ENCODE results near the gene TASOR.

Gene TASOR

DNA sequence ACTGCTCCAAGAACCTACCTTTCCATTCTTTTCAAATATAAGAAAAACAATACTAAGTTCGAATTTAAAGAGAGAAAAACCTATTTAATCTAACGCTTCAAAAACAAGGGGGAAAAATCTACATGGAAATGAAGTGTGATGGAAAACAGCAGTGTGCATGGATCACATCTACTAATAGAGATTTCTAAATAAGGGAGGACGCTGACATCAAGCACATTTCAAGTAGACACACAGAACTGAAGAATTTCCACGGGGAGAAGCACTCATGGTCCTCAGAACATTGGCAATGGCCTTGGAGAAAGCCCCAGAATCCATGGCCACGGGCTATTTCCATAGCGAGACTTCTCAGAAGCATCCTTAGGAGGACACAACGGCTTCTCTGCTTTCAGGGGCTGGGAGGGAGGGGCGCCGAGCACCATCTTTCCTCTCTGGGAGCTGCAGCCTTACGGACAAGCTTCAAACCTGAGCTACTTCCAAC lies 1.0 kb downstream of the TASOR start:
- DNase-seq = no peak

DNA sequence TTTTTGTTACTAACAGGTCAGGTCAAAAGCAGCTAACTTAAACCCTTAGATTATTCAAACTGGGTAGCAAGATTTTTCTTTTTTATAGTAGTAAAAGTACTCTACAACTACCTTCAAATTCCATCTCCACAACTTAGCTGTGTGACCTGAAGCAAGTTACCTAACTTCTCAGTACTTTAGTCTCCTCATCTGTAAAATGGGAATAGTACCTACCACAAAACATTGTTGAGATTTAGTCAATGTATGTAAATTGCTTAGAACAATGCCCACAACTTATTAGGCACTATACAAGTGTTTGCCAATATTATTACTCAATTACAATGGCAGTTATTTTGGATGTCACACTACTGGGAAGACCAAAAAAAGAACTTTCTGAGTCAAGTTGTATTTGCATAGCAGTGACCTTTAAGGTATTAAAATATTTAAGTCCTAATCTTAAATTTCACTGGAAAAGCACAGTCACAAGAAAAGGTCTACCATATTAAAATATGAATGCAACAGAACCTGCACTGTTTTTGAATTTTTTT lies 2.9 kb downstream of the TASOR start:
- DNase-seq = no peak

DNA sequence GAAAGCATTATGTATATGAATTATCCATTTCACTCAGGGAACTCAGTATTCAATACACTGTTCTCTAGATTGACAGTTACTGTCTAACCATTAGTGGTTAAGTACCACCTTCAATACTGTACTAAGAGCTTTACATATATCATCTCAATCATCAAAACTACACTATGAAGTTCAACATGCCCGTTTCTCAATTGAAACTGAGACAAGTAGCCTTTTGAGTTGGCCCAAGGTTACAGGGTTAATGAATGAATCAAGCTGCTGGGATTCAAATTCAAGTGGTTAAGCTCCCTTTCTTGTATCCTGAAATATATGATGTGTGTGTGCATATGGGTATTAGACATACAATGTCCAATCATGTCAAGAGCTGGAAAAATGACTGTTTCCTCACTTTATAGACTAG lies 5.8 kb downstream of the TASOR start:
- DNase-seq = no peak

DNA sequence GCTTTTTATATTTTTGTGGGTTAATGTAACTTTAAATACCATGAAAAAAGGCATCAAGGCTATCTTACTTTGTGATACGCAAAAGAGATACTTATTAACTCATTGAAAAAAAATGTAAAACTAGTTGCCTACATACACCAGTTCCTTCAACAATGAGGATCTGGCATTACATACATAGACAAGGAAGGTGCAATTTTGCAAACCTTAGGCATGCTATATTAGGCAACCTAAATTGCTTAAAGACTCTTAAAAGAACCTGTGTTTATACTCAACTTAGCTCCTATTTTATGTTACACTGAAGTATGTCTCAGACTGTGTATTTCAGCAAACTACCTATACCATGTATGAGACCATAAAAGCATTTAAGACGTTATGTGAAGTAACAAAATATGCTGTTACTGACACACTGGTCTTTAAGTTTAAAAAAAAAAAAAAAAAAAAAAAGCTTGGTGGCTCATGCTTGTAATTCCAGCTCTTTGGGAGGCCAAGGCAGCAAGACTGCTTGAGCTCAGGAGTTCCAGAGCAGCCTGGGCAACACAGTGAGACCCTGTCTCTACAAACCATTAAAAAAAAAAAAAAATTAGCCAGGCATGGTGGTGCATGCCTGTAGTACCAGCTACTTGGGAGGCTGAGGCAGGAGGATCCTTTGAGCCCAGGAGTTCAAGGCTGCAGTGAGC lies 9.1 kb downstream of the TASOR start:
- DNase-seq = no peak

DNA sequence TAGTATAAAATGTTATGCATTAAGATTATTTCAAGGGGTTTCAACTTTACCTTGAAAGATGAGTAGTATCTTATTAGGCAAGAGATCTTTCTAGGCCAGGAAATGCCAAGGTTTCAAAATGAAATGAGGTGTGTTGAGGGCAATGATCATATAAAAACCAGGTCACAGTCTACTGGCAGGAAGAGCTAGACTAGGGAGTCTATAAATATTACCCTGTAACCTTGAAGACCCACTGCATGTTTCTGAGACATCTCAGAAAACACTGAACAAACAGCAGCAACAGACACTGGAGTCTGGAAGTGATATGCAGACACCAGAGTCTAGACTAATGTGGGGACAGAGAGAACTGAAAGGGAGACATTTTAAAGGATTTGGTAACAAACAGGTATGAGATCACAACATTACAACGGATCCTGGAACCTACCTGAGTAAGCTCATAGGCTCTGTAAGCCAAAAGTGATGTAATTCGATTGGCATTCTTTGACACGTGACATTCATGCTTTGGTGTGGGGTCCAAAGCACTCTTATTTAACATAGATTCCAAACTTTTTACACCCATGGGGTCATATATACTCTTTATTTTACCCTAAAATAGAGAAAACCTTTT lies 15.0 kb downstream of the TASOR start:
- DNase-seq = no peak

DNA sequence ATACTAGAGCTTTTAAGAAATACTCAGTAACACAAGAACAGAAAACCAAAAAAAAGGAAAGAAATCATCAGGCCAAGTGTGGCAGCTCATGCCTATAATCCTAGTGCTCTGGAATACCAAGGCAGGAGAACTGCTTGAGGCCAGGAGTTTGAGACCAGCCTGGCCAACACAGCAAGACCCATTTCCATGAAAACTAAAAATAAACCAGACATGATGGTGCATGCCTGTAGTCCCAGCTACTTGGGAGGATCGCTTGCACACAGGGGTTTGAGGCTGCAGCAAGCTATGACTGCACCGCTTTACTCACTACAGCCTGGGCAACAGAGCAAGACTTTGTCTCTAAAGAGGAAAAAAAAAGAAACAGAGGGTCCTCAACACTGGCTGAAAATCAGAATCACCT lies 18.2 kb downstream of the TASOR start:
- DNase-seq = no peak

DNA sequence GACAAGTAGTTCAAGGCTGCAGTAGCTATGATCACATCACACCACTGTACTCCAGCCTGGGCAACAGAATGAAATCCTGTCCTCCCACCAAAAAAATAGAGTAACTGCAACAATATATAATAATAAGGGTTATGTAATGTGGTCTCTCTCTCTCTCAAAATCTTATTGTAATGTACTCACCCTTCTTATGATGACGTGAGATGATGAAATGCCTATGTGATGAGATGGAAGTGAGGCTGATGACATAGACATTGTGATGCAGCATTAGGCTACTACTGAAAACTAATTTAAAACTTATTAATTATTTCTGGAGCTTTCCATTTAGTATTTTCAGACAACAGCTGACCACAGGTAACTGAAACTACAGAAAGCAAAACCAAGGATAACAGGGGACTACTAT lies 27.4 kb downstream of the TASOR start:
- no peak for DNase-seq

DNA sequence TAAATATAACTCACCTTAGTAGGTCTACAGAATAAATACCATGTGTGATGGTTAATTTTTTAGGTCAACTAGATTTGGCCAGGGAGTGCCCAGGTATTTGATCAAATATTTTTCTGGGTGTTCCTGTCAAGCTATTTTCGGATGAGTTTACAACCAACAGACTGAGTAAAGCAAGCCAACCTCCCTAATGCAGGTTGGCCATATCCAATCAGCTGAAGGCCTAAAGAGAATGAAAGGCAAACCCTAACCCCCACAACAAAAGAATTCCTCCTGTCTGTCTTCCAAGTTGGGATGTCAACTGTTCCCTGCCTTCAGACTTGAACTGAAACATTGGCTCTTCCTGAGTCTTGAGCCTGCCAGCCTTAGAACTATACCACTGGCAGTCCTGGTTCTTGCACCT lies 28.6 kb downstream of the TASOR start:
- DNase-seq = no peak

DNA sequence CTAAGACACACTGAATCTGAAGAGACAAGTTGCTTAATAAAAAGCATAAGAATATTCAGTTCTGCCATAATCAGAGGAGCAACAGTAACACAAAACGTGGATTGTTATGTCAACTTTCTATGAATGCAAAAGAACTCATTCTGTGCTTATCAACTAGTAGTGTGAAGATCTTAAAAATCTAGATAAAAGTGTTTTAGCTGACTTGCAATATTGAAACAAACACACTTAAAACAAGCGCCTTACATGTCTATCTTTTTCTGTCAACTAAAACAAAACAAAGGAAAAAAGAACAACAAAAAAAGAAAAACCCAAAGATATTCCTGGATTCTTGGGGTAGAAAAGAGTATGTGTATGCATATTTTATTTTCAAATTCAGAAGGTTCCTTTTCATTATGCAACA lies 37.7 kb downstream of the TASOR start:
- no peak for DNase-seq

DNA sequence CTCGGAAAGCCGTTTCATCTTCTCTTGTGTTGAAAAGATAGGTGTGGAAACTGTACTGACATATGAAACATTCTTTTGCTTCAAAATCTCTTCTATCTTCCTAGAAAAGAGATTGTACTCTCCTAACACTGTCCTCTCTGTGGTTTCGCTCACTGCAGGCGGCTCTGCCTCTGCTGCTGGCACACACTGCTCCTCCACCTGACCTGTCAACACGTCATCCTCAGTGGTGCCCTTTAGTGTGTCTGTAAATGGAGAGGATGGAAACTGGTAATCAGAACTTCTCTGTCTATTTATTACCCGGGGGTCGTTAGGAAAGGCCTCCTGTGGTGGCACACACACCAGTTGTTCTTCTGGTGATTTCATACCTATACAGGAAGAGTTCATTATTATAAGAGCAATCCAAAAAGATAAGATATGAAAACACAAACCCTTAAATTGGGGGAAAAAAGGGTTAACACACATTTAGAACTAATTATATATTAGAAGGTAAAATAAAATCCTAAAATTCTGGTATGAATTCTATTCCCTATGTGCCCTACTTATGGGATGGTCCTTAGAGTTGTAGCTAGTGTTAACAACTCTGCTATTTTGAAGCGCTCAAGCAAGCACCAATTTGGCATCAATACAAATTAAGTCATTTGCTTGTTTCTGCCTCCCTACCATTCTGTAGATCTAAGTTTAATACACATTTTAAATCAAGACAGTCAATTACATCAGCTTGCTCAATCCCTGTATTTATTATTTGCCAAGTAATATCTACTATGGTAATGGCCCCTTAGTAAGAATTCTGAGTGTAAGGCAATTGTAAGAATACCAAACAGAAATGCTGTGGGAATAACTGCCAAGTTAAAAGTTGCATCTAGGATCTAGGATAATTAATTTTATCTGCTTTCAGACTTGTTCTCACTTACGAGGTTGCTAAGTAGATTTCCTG lies 49.2 kb downstream of the TASOR start:
- no peak for DNase-seq
